ENCODE measurements around the gene GNAI3.

Gene GNAI3

DNA sequence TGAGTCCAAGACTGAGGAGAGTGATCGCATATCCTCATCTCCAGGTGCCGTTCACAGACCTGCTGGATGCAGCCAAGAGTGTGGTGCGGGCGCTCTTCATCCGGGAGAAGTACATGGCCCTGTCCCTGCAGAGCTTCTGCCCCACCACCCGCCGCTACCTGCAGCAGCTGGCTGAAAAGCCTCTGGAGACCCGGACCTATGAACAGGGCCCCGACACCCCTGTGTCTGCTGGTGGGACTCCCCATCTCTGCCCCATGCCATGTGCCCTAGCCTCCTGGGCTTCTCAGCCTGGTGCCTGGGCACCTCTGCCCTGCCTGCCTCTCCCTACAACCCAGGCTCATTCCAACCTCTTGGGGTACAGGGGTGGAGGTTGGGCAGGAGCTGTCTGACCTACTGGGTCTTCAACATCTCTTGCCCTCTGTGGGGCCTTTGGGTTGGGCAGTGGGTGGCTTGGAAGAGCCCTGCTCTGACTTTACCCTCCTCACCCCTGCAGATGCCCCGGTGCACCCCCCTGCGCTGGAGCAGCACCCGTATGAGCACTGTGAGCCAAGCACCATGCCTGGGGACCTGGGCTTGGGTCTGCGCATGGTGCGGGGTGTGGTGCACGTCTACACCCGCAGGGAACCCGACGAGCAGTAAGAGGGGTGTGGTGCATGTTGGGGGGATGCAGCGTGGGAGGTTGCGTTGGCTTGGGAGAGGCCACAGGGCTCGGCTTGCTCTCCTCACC is 78.4 kb downstream of the GNAI3 start:
- H3K4me3 ChIP-seq (replicated peaks; ENCODE audit: low read depth, low read length): no peak overlapping the region
- TF ChIP-seq, protein P1, sequence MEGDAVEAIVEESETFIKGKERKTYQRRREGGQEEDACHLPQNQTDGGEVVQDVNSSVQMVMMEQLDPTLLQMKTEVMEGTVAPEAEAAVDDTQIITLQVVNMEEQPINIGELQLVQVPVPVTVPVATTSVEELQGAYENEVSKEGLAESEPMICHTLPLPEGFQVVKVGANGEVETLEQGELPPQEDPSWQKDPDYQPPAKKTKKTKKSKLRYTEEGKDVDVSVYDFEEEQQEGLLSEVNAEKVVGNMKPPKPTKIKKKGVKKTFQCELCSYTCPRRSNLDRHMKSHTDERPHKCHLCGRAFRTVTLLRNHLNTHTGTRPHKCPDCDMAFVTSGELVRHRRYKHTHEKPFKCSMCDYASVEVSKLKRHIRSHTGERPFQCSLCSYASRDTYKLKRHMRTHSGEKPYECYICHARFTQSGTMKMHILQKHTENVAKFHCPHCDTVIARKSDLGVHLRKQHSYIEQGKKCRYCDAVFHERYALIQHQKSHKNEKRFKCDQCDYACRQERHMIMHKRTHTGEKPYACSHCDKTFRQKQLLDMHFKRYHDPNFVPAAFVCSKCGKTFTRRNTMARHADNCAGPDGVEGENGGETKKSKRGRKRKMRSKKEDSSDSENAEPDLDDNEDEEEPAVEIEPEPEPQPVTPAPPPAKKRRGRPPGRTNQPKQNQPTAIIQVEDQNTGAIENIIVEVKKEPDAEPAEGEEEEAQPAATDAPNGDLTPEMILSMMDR (IDR thresholded peaks at IDR 0.05; ENCODE audit: low read depth, low read length, missing control alignments): no peak
- no peak for DNase-seq (ENCODE audit: extremely low read depth, low read depth)

DNA sequence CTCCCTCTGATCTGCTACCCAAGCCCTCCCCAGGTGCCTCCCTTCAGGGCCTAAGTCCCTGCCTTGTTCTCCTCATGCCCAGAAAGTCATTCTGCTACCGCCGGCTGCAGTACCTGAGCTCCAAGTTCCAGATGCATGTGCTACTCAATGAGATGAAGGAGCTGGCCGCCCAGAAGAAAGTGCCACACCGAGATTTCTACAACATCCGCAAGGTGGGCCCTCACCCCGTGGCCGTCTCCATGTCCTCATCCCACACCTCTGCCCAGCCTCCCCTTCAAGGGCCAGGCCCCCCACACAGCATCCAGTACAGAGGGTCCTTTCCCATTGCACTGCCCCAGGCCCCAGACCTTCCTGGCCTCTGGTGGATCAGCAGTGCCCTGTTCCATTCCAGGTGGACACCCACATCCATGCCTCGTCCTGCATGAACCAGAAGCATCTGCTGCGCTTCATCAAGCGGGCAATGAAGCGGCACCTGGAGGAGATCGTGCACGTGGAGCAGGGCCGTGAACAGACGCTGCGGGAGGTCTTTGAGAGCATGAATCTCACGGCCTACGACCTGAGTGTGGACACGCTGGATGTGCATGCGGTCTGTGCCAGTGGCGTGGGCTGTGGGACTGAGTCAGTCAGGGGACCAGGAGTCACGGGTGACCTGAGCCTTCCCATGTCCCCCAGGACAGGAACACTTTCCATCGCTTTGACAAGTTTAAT is 79.4 kb downstream of the GNAI3 start:
- no peak for DNase-seq (ENCODE audit: extremely low read depth, low read depth)
- H3K4me3 ChIP-seq (replicated peaks; ENCODE audit: low read depth, low read length): no peak overlapping the region
- TF ChIP-seq, protein P1 (IDR thresholded peaks at IDR 0.05; ENCODE audit: low read depth, low read length, missing control alignments): no peak

- TF ChIP-seq, protein P1 (IDR thresholded peaks at IDR 0.05; ENCODE audit: low read depth, low read length, missing control alignments): no peak
- H3K4me3 ChIP-seq (replicated peaks; ENCODE audit: low read depth, low read length): no peak overlapping the region
- no peak for DNase-seq (ENCODE audit: extremely low read depth, low read depth)
These were observed 80.3 kb downstream of the GNAI3 start for GRCh38 chr1:109628540-109629321.

- TF ChIP-seq, protein P1 (IDR thresholded peaks at IDR 0.05; ENCODE audit: low read depth, low read length, missing control alignments): no peak
- H3K4me3 ChIP-seq (replicated peaks; ENCODE audit: low read depth, low read length): no peak overlapping the region
- DNase-seq (ENCODE audit: extremely low read depth, low read depth): no peak
These were observed 81.1 kb downstream of the GNAI3 start for GRCh38 chr1:109629372-109630030.

- DNase-seq (ENCODE audit: extremely low read depth, low read depth): no peak
- TF ChIP-seq, protein P1 (IDR thresholded peaks at IDR 0.05; ENCODE audit: low read depth, low read length, missing control alignments): no peak
These were observed 81.9 kb downstream of the GNAI3 start for GRCh38 chr1:109630081-109630897.

More at GRCh38 chr1:109630081-109630897, 81.9 kb downstream of the GNAI3 start:
- no peak overlapping the region for H3K4me3 ChIP-seq (replicated peaks; ENCODE audit: low read depth, low read length)

Data from HFF-Myc (cell line).